ENCODE measurements around the gene METTL15.
"Not testable (repeated sequence)": the region's sequence is repeated elsewhere in the genome, so short reads cannot be mapped to it uniquely, and the experiment has no call there.

The METTL15 gene

GRCh38 chr11:28107750-28108618, at the start of gene METTL15, which contains the start of gene KIF18A:
TSS of gene METTL15 (plus strand) at chr11:28108388. CDS start at chr11:28113335, 4,947 bp downstream.
TSS of gene KIF18A (minus strand) at chr11:28108156. CDS start at chr11:28097947, 10,209 bp downstream.
- peak; percentile 97 for DNase-seq

DNA sequence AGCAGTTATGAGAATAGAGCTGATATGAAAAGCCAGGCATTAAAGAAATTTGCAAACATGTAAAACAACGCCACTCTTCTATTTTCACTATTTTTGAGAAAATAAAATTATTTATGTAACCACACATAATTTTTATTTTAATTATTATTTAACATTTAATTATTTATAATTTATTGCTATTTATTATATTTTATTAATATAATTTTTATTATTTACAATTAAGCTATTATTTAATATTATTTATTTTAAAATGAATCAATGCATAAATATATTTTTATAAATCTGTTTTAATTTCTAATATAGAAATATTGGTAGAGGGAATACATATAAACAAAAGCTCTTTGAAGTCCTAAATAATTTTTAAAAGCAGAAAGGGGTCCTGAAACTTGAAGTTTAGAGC, 36.9 kb upstream of the METTL15 start:
- DNase-seq = no peak

GRCh38 chr11:28072321-28072720, 35.9 kb upstream of the METTL15 start:
- DNase-seq = no peak

DNA sequence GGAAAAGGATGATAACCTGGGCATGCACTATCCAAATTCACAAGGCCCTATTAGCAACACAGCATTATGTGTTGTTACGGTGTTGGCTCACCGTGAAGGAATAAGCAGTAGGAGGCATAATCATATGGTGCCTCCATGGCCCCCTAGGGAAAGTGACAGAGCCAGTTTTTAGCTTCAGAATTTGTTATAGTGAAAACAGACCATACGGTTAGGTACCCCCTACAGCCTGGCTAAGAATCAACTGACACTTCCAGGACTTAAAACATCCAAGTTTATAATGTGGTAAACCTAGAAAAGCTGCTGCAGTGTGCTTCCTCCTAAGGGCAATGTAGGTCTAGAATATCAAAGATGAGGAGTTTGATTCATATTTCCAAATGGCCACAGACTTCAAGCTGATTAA, 30.7 kb upstream of the METTL15 start:
- DNase-seq = no peak

GRCh38 chr11:28083118-28083517, 25.1 kb upstream of the METTL15 start:
- no peak for DNase-seq

DNA sequence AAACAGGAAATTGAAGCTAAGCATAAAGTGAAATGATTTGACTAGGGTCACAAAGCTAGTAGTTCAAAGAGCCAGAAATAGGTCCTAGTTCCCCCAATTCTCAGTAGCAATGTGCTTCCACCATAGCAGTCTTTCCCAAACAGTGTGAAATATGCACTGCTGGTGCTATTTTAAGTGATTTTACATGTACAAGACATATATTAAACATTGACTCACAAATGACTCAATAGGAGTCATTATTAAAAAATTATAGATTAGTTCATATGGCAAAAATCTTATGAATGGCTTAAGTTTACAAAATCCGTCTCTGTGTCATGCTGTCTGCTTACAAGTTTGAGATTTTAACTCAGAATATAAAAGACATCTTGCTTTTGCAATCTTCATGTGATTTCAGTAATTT, 21.6 kb upstream of the METTL15 start:
- no peak for DNase-seq

DNA sequence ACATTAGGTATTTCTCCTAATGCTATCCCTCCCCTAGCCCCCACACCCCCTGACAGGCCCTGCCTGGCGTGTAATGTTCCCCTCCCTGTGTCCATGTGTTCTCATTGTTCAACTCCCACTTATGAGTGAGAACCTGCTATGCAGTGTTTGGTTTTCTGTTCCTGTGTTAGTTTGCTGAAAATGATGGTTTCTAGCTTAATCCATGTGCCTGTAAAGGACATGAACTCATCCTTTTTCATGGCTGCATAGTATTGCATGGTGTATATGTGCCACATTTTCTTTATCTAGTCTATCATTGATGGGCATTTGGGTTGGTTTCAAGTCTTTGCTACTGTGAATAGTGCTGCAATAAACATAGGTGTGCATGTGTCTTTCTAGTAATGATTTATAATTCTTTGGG, 21.0 kb upstream of the METTL15 start:
- not testable (repeated sequence) for DNase-seq

DNA sequence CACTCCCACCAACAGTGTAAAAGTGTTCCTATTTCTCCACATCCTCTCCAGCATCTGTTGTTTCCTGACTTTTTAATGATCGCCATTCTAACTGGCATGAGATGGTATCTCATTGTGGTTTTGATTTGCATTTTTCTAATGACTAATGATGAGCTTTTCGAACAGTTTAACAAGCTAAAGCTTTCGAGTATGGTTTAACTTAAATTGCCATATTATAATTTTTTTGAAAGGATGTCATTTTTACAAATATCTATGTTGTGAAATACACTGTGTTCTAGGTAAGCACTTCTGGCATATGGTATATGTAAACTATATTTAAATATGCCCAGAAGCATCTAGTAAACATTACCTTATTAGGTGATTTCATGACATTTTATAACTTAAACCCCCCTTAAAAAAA, 20.5 kb upstream of the METTL15 start:
- not testable (repeated sequence) for DNase-seq

DNA sequence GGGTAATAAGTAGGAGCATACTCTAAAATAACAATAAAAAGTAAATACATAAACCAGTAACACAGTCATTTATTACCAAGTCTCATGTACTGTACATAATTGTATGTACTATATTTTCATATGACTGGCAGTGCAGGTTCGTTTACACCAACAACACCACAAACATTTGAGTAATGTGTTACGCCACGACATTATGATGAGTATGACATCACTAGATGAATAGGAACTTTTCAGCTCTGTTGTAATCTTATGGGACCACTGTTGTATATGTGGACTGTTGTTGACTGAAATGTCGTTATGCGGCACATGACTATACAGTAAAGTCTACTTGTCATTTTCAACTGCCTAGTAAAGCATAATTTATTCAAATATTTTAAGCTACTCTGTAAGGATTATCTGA, 18.8 kb upstream of the METTL15 start:
- DNase-seq = no peak

DNA sequence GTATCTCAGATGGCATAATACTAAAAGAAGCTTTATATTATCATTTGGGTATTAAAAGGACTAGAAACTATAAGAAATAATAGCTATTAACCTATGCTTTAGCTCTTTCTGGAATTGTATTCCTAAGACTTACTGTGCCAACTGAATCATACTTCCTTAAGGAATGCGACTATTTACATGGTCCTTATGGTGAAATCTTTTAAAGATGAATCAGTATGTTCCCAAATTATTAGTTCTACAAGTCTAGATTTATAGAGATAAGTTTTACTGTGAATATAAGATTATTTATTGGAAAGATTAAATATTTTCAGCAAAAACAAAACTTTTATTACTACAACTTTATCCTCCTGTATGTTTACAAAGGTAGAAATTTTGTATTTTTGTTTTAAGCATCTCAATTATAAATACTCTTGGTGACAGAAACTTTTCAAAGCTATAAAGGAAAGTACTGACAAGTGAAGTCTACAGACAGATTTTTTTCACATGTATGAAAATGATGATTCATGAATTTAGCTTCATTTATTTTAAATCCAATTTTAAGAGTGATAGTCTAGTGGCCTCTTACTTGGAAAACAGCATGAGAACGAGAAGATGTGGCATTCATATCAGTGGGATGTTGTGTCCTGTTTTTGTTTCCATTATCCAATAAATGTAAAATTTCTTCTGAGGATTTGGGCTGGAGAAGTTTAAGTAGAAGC, 18.0 kb upstream of the METTL15 start:
- DNase-seq = no peak

- DNase-seq = no peak
Measured at GRCh38 chr11:28092786-28093185, 15.4 kb upstream of the METTL15 start.

DNA sequence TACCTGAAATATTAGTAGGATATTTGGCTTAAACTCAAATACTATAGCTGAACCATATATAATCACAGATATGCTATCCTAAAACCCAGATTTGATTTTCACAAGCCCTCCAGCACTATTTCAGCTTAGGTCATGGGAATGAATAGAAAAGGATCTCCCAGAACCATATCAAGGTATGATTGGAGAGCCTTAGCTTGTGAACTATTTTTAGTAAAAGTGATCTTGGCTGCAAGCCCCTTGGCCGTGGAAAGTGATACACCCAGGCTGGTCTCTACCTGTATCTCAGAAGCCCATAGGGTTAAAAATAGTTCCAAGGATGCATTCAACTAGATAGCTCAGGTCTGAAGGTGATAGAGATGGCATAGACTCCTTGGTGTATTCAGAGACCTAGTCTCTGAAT, 9.9 kb upstream of the METTL15 start:
- no peak for DNase-seq

DNA sequence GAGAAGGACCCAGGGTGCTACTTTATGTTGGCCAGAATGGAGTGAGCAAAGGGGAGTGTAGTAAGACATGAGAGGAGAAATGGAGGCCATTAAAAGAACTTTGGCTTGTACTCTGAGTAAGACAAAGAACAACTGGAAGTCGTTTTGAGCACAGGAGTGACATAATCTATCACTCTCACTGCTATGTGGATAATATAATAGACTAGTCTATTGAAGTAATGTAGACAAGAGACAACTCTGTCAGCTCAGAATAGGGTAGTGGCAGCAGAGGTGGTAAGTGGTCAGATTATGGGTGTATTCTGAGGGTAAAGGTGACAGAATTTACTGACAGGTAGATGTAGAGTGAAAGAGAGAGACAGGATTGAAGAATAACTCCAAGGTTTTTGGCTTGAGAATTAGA, 8.5 kb upstream of the METTL15 start:
- DNase-seq = no peak

DNA sequence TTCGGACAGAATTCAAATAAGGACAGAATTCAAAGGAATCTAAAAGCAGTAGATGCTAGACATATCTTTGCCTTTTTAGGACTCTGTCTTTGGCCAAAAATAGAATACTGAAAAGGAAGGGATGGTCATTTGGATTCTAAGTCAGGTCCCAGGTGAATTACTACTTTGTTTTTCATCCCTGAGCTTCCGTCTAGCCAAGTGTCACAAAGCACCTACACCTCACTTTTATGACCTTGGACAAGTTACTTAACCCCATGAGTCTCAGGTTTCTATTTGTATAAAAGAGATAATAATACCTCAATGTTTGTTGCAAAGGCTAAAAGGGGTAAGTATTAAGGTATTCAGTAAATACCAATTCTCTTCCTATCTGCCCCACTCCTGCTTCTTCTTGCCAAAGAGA, 7.5 kb upstream of the METTL15 start:
- DNase-seq = no peak

- DNase-seq = not testable (repeated sequence)
Measured at GRCh38 chr11:28102300-28102699, 5.9 kb upstream of the METTL15 start.

DNA sequence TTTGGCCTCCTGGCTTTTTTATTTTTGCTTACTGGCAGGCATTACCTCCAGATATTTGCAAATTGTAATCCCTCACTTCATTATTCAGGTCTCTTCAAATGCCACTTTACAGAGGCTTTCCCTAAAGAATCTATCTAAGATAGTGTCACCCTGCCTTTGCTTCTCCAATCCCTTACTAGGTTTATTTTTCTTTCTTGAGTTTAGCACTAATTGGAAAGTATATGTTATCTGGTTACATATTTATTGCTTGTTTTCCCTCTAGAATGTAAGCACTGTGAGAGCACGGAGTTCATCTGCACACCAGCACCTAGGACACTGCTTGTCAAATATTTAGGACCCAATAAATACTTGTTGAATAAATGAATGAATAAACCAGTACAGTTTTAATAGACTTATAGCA, 3.8 kb upstream of the METTL15 start:
- no peak for DNase-seq

DNA sequence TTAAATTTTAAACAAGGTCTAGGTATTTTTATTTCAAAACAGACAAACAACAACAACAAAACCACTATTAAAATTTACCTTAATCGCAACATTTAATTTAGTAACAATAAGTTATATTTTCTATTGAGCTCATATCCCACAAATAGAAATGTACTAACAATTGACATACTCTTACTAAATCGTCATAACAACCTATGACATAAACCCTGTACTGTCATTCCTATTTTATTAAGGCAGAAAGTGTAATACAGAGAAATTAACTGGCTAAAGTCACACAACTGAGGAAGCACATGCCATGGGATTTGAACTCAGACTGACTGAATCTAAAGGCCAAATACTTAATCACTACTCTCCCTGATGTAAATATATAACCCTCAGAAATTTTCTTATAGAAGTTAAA, 3.2 kb upstream of the METTL15 start:
- no peak for DNase-seq

- DNase-seq = no peak
Measured at GRCh38 chr11:28105869-28106268, 2.3 kb upstream of the METTL15 start.

DNA sequence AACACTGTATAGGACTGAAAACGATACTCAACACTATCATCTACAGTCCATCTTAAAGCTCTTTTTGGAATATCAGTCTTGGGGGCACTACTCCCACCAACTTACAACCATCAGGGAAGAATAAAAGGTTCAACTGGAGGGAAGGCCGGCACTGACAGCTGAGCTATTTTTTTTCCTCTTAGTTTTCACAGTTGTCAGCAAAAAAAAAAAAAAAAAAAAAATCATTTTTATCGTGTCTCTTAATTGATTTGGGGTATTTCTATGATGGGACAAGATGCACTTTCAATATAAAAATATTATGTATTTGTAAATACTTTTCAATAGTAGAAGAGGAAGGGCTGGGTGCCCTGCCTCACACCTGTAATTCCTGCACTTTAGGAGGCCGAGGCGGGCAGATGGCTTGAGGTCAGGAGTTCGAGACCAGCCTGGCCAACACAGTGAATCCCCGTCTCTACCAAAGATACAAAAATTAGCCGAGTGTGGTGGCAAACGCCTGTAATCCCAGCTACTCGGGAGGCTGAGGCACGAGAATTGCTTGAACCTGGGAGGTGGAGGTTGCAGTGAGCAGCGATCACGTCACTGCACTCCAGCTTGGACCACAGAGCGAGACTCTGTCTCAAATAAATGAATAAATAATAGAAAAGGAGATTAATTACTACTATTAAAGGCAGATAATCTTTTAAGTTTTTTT, 1.7 kb upstream of the METTL15 start:
- no peak for DNase-seq

DNA sequence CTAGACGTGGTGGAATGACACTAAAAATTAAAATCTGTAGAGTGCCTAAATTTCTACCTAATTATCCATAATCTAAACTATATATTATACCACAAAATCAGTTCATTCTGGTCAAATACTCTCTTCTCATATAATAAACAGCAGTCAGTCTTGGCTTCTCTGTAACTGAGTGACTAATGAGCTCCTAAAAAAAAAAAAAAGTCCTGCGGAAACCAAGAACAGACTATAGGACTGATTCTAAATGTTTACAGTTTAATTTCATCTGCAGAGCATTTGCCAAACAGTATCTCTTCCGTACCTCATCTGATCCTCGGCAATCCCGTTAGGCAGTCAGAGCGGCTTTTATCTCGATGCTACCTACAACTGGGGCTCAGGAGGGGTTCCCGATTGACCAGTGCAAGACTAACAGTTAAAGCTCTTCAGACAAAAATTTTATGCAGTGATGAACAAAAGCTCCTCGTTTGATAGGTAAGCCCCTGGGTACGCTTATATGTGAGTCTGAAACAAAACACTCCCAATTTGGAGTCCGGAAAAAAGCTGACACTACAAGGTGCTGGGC, 918 bp upstream of the METTL15 start:
- peak; percentile 30 for DNase-seq

DNA sequence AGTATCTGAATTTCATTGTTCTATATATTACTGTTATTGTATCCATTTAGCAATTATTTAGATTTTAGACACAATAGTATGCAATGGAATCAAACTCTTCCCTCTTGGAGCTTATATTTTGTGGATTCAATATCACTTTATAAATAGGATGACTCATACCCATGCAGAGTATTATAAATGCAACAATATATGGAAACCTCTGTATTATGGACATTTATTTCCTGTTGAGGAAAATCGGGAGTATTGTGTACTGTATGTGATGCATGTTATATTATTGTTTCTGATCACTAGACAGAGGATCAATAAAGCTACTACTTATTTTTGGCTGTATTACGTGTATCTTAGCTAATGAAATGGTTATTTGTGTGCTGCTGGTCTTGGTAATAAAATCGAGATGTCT, 770 bp downstream of the METTL15 start:
- no peak for DNase-seq

DNA sequence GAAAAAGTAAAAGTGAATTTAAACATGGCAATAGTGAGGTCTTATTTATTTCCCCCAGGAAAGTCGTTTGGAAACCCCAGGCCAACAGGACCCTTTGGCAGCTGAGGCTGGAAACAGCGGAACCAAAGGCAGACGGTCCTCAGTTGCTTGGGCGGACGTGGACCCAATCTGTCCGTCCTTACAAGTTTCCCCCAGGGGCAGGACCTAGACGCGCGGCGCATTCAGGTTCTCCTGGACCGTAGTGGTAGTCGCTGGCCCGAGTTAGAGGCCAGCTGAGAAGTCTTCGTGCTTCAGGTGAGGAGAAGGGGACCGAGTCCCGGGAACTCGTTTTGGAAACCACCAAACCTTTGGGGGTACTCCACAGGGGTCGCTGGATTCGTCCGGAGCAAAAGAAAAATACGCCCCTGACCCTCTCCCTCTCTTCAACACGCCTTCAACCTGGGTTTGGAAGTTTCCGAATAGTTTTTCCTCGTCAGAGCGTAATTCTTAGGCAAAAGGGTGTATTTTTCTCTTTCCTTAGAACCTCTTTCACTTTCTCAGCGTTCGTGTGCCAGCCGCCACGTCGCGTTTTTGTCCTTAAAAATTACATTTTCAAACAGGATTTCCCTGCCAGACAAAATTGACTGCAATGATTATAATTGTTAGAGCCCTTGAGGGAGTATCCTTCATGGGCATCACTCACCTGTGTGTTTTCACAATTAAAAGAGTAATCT, 2.1 kb downstream of the METTL15 start:
- DNase-seq = peak; percentile 64

DNA sequence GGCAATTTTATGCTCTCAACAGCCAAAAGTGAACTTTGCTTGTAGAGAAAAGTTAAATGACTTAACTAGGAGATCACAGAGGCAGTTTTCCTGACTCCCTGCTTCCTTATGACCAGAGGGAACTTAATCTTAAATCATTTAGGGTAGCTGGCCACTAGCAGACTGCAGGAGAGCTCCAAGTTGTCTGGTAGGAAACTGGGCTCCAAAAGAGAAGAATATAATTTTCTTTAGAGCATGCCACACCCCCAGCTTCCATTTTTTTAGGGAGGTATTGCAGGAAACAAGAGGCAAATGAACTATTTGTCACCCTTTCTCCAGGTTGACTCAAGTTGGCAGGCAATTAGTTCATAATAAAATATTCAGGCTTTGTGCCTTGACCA, 2.6 kb downstream of the METTL15 start:
- DNase-seq = no peak
